Loucy (cell line): Measurements from ENCODE around the gene PKP2.

Experiments
- H2AFZ ChIP-seq: fragments of 200-600 bp; sonication (generic); 2 replicates; pipeline ENCODE4 v1.6.0; 2016; ENCODE audit warnings: antibody characterized with exemption, mild to moderate bottlenecking, low read length, moderate library complexity
- H3F3A ChIP-seq: fragments of 200-600 bp; 2 replicates; pipeline ENCODE4 v1.6.0; 2016; ENCODE audit warnings: antibody characterized with exemption, low read depth, mild to moderate bottlenecking
- H3K27me3 ChIP-seq: fragments of 200-600 bp; sonication (generic); 2 replicates; pipeline ENCODE4 v1.6.1; 2014; ENCODE audit warnings: low read length, mild to moderate bottlenecking; ENCODE audit not compliant: insufficient read depth, poor library complexity, severe bottlenecking
- H3K36me3 ChIP-seq: fragments of 200-600 bp; sonication (generic); 2 replicates; pipeline ENCODE4 v1.6.1; 2016; ENCODE audit warnings: low read length; ENCODE audit not compliant: insufficient read depth
- H3K4me1 ChIP-seq: fragments of 200-600 bp; sonication (generic); 2 replicates; pipeline ENCODE4 v1.5.1; 2014; ENCODE audit warnings: low read length, mild to moderate bottlenecking; ENCODE audit not compliant: insufficient read depth, poor library complexity, severe bottlenecking
- H3K4me2 ChIP-seq: fragments of 200-600 bp; sonication (generic); 2 replicates; pipeline ENCODE4 v1.6.0; 2014; ENCODE audit warnings: antibody characterized with exemption, low read length, low read depth, mild to moderate bottlenecking; ENCODE audit not compliant: poor library complexity, severe bottlenecking
- H3K4me3 ChIP-seq: fragments of 200-600 bp; sonication (generic); 2 replicates; pipeline ENCODE4 v1.5.1; 2014; ENCODE audit warnings: low read length, mild to moderate bottlenecking, mixed read lengths; ENCODE audit not compliant: poor library complexity, severe bottlenecking
- H3K79me2 ChIP-seq: fragments of 200-600 bp; sonication (generic); 2 replicates; pipeline ENCODE4 v1.6.1; 2014; ENCODE audit warnings: low read length; ENCODE audit not compliant: insufficient read depth
- H3K9ac ChIP-seq: fragments of 200-600 bp; sonication (generic); 2 replicates; pipeline ENCODE4 v1.6.0; 2014; ENCODE audit warnings: mild to moderate bottlenecking, low read depth, low read length, moderate library complexity; ENCODE audit not compliant: poor library complexity, severe bottlenecking
- H3K9me2 ChIP-seq: fragments of 200-600 bp; sonication (generic); replicated peaks from 2 replicates; pipeline ENCODE4 v1.6.1; 2016; ENCODE audit warnings: low read depth, low read length, mixed read lengths
- H3K9me3 ChIP-seq: fragments of 200-600 bp; sonication (generic); 2 replicates; pipeline ENCODE4 v1.6.1; 2014; ENCODE audit warnings: mild to moderate bottlenecking, antibody characterized with exemption, low read length, low read depth; ENCODE audit not compliant: insufficient read depth
- H4K20me1 ChIP-seq: fragments of 200-600 bp; sonication (generic); 2 replicates; pipeline ENCODE4 v1.6.0; 2014; ENCODE audit warnings: antibody characterized with exemption, low read length, mild to moderate bottlenecking; ENCODE audit not compliant: insufficient read depth, poor library complexity, severe bottlenecking
- EZH2phosphoT487 ChIP-seq: fragments of 200-600 bp; IDR thresholded peaks from 2 replicates; pipeline ENCODE4 v1.6.1; 2018; ENCODE audit warnings: antibody characterized with exemption, mild to moderate bottlenecking, moderate library complexity, borderline replicate concordance
- TF ChIP-seq, protein P1 (sequence below): fragments of 200-600 bp; sonication (generic); conservative IDR thresholded peaks from 2 replicates; pipeline ENCODE4 v1.5.1; 2014; ENCODE audit warnings: mild to moderate bottlenecking, antibody characterized with exemption, low read length

The PKP2 gene

DNA sequence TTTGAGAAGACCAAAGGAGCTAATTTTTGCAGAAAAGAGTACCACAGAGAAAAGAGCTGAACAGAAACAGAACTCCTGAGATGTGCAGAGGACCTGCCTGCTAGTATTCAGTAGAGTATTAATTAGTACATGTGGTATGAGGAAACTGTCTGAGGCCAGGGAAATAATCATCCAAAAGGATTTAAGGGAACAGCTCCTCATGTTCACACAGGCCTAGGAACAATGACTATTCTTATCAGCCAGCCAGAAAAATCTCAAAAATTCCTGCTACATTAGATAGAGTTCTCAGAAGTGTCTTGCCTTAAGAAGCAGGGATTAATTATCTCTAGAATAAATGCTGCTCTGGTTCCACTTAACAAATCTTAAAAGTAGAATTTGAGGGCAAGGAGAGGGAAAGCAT is 36.4 kb downstream of the PKP2 start:
- no peak overlapping the region for H3K4me3 ChIP-seq
- TF ChIP-seq, protein P1, sequence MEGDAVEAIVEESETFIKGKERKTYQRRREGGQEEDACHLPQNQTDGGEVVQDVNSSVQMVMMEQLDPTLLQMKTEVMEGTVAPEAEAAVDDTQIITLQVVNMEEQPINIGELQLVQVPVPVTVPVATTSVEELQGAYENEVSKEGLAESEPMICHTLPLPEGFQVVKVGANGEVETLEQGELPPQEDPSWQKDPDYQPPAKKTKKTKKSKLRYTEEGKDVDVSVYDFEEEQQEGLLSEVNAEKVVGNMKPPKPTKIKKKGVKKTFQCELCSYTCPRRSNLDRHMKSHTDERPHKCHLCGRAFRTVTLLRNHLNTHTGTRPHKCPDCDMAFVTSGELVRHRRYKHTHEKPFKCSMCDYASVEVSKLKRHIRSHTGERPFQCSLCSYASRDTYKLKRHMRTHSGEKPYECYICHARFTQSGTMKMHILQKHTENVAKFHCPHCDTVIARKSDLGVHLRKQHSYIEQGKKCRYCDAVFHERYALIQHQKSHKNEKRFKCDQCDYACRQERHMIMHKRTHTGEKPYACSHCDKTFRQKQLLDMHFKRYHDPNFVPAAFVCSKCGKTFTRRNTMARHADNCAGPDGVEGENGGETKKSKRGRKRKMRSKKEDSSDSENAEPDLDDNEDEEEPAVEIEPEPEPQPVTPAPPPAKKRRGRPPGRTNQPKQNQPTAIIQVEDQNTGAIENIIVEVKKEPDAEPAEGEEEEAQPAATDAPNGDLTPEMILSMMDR: no peak
- TF ChIP-seq EZH2phosphoT487: no peak
- no peak overlapping the region for H3K4me2 ChIP-seq
- no peaks in the 10 kb centered on the region for H3K9me2 ChIP-seq
- no peak overlapping the region for H2AFZ ChIP-seq
- H4K20me1 ChIP-seq: no peaks in the 10 kb centered on the region
- H3K36me3 ChIP-seq: no peaks in the 10 kb centered on the region
- no peaks in the 10 kb centered on the region for H3K4me1 ChIP-seq
- no peaks in the 10 kb centered on the region for H3F3A ChIP-seq
- no peaks in the 10 kb centered on the region for H3K9me3 ChIP-seq
- no peaks in the 10 kb centered on the region for H3K79me2 ChIP-seq
- no peaks in the 10 kb centered on the region for H3K27me3 ChIP-seq
- no peak overlapping the region for H3K9ac ChIP-seq

DNA sequence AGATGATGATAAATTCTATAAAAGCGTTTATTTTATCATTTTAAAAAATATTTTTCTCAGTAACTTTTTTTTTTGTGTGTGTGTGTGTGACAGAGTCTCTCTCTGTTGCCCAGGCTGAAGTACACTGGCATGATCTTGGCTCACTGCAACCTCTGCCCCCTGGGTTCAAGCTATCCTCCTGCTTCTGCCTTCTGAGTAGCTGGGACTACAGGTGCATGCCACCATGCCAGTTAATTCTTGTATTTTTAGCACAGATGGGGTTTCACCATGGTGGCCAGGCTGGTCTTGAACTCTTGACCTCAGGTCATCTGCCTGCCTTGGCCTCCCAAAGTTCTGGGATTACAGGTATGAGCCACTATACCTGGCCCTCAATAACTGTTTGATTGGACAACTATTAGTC is 37.2 kb downstream of the PKP2 start:
- no peak overlapping the region for H3K4me2 ChIP-seq
- H3K4me1 ChIP-seq: no peaks in the 10 kb centered on the region
- no peaks in the 10 kb centered on the region for H3K36me3 ChIP-seq
- H3K79me2 ChIP-seq: no peaks in the 10 kb centered on the region
- no peaks in the 10 kb centered on the region for H3K9me2 ChIP-seq
- H3F3A ChIP-seq: no peaks in the 10 kb centered on the region
- H3K9me3 ChIP-seq: no peaks in the 10 kb centered on the region
- no peak for TF ChIP-seq EZH2phosphoT487
- H4K20me1 ChIP-seq: no peaks in the 10 kb centered on the region
- H3K9ac ChIP-seq: no peak overlapping the region
- no peaks in the 10 kb centered on the region for H3K27me3 ChIP-seq
- no peak overlapping the region for H2AFZ ChIP-seq
- no peak overlapping the region for H3K4me3 ChIP-seq

DNA sequence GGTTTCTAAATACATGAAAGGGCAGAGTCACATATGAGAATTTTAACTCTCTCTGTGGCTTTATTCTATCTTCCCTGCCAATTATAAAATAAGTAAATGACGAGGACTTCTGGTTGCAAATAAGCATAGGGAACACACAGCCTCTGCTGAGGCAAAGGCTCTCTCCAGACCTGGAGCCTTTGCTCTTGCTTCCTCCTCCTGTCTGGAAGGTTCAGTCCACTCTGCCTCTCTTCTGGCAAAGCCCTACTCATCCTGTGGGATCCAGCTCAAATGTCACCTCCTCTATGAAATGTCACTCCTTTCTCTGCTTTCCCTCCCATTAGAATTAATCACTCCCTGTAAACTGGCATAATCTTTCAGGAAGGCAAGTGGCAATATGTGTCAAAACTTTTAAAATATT is 41.9 kb downstream of the PKP2 start:
- Histone ChIP-seq H3K4me1 (no peaks in the 10 kb centered on the region), H4K20me1 (no peaks in the 10 kb centered on the region), H3K36me3 (no peaks in the 10 kb centered on the region), H3K9me3 (no peaks in the 10 kb centered on the region), H2AFZ (no peak overlapping the region), H3K4me3 (no peak overlapping the region), H3K79me2 (no peaks in the 10 kb centered on the region), H3F3A (no peaks in the 10 kb centered on the region), H3K9ac (no peak overlapping the region), H3K9me2 (no peaks in the 10 kb centered on the region), H3K27me3 (no peaks in the 10 kb centered on the region), H3K4me2 (no peak overlapping the region)
- TF ChIP-seq, protein P1: no peak
- TF ChIP-seq EZH2phosphoT487: no peak

DNA sequence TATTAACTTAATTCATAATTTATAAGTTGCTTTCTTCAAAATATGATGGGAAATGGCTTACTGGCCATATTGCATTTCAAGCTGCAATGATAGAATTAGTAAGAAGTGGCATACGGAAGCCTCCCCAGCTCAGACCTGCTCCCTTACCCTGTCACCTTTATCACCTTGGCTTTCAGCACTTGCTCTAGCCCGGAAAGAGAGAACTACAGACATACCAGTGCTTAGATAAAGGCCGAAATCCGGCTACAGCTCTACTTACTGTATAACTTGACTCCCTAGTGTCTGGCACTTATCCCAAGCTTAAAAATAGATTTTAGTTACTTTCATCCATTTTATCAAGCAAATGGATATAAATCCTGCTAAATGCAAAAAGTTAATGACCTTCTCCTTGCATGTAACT is 42.5 kb downstream of the PKP2 start:
- no peaks in the 10 kb centered on the region for H3K27me3 ChIP-seq
- H3K36me3 ChIP-seq: no peaks in the 10 kb centered on the region
- no peaks in the 10 kb centered on the region for H3K4me1 ChIP-seq
- no peak overlapping the region for H3K4me2 ChIP-seq
- H3K9me3 ChIP-seq: no peaks in the 10 kb centered on the region
- TF ChIP-seq, protein P1: no peak
- no peak for TF ChIP-seq EZH2phosphoT487
- H2AFZ ChIP-seq: no peak overlapping the region
- no peaks in the 10 kb centered on the region for H3K9me2 ChIP-seq
- H3K79me2 ChIP-seq: no peaks in the 10 kb centered on the region
- no peak overlapping the region for H3K4me3 ChIP-seq
- no peaks in the 10 kb centered on the region for H3F3A ChIP-seq
- H3K9ac ChIP-seq: no peak overlapping the region
- H4K20me1 ChIP-seq: no peaks in the 10 kb centered on the region
